Heart left ventricle (tissue), 16 donors: ENCODE measurements around the gene WDR48. TPM values are rescaled to one million over a fixed set of nuclear protein-coding genes. Genes with fewer than 3 reads are reported as not detected.

Experiments
- ATAC-seq, 4 donors: fragments of 200-7000 bp; cut with Tn5 transposase; one replicate each; pipeline ENCODE4 v1.9.1; 2020 to 2022; ENCODE audit warnings: moderate library complexity in 4 of 4, mild to moderate bottlenecking in 3 of 4, moderate number of reproducible peaks in 1 of 4
- DNase-seq, 5 donors: peaks; one replicate each; pipeline ENCODE4 v3.0.0-alpha.2; 2020
- H3K27ac ChIP-seq, 12 donors: fragments of 200-600 bp; sonication (generic) in 4 of 12; one replicate each; pipeline versions ENCODE4 v1.5.0 to v1.8.0; 2016 to 2022; ENCODE audit warnings: mild to moderate bottlenecking in 2 of 12
- H3K27me3 ChIP-seq, 9 donors: fragments of 200-600 bp; sonication (generic) in 2 of 9; one replicate each; pipeline versions ENCODE4 v1.5.1 to v1.8.0; 2016 to 2022; ENCODE audit warnings: mild to moderate bottlenecking in 3 of 9
- H3K36me3 ChIP-seq, 9 donors: fragments of 200-600 bp; sonication (generic) in 2 of 9; one replicate each; pipeline versions ENCODE4 v1.5.0 to v1.8.0; 2018 to 2022; ENCODE audit warnings: mild to moderate bottlenecking in 2 of 9
- H3K4me1 ChIP-seq, 12 donors: fragments of 200-600 bp; sonication (generic) in 4 of 12; one replicate each; pipeline versions ENCODE4 v1.5.0 to v1.8.0; 2016 to 2022; ENCODE audit warnings: mild to moderate bottlenecking in 3 of 12
- H3K4me3 ChIP-seq, 12 donors: fragments of 200-600 bp; sonication (generic) in 4 of 12; one replicate each; pipeline versions ENCODE4 v1.5.0 to v1.8.0; 2017 to 2022; ENCODE audit warnings: mild to moderate bottlenecking in 9 of 12, moderate library complexity in 4 of 12
- H3K9me3 ChIP-seq, 12 donors: fragments of 200-600 bp; sonication (generic) in 4 of 12; one replicate each; pipeline versions ENCODE4 v1.5.0 to v1.8.0; 2016 to 2022; ENCODE audit warnings: mild to moderate bottlenecking in 1 of 12
- CTCF ChIP-seq, 12 donors: fragments of 200-600 bp; sonication (generic) in 4 of 12; IDR thresholded peaks; one replicate each; pipeline versions ENCODE4 v1.5.0 to v1.8.0; 2018 to 2022; ENCODE audit warnings: antibody characterized with exemption in 12 of 12, mild to moderate bottlenecking in 5 of 12
- POLR2A ChIP-seq, 2 donors: fragments of 450-650 bp; IDR thresholded peaks; one replicate each; pipeline ENCODE4 v1.6.1; 2017; ENCODE audit warnings: antibody characterized with exemption in 2 of 2, mild to moderate bottlenecking in 2 of 2, moderate library complexity in 2 of 2
- WGBS, 4 donors: extraction: QIAGEN DNeasy Blood & Tissue Kit in 2 of 4; methylation state at CpG; one replicate each; pipeline versions ENCODE4 v1.1.5 to v1.1.7; 2013 to 2018; 5-methylcytosine and 5-hydroxymethylcytosine counted together
- intact Hi-C, 10 donors: fragments of 100-400 bp; cut with DNase I; formaldehyde crosslinking; loops; one replicate each; pipeline versions ENCODE4 v1.11.1 to v1.14.2; 2022
- polyA plus RNA-seq, 2 donors: library from polyadenylated mRNA; stranded (reverse); fragments of 200-250 nt; gene quantifications; one replicate each; pipeline ENCODE4 v1.2.3, GENCODE V29; 2013
- total RNA-seq, 9 donors: library from RNA; depleted of rRNA in 2 of 9; stranded (reverse); fragments of >200 nt in 2 of 9; fragmentation: NEBNext Ultra II Directional in 3 of 9; extraction: Animal tissue kit (Norgen Biotek cat#: 25700) in 3 of 9; gene quantifications; one replicate each; pipeline versions ENCODE4 v1.1.0 to v1.2.4, GENCODE V29; 2016 to 2023
- donor health status: ischemic (EF 13 %, LVEDD 7.1; RV severe dilation, severe dysfunction).
- donor health status: healthy with polysubstance abuse.
- donor health status: DM: no; HTN: yes; CAD: no.
- donor health status: DM: no; HTN: no; CAD: no.
- donor health status: ischemic (EF 25% LVEDD 6.9; RV normal size, moderate dysfunction).
- donor health status: ischemic (EF 25% LVEDD 5.7; RV mildly dilated, moderate dysfunction).
- donor health status: healthy.
- donor health status: DM: yes; HTN: yes; CAD: no.
- donor health status: ischemic (EF 35%, LVEDD 5.7; RV mildly dilated, moderate dysfunction).
- donor health status: nonischemic (EF 11% LVEDD 7.7; RV severe dilation, severe dysfunction).
- donor health status: DM: yes; HTN: yes; CAD: no.
- donor health status: PGD.
- donor health status: ischemic (EF 29% LVEDD 5.4; RV normal size, mild dysfunction).
- donor health status: nonischemic (EF 23%, LVEDD 6.1; RV moderate dilation, normal function).

Gene WDR48
- total and polyA plus RNA-seq, 11 donors: 8.0 to 35.4 (median 22.5) TPM

DNA sequence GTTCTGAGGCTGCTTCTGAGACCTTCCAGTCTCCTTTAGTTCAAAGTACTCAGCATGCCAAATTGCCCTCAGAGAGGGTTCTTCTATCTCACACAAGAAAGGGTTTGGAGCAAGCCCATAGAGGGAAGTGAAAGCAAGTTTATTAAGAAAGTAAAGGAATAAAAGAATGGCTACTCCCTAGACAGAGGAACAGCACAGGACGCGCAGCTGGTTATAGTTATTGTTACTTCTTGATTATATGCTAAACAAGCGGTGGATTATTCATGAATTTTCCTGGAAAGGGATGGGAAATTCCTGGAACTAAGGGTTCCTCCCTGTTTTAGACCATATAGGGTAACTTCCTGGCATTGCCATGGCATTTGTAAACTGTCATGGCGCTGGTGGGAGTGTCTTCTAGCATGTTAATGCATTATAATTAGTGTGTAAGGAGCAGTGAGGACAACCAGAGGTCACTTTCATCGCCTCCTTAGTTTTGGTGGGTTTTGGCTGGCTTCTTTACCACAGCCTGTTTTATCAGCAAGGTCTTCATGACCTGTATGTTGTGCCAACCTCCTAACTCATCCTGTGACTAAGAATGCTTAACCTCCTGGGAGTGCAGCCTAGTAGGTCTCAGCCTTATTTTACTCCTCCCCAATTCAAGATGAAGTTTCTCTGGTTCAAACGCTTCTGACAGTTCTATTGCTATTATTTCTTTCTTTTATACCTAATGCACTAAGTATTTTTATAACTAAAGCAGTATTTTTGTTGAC, 26.4 kb upstream of the WDR48 start:
- H3K4me1 ChIP-seq: peaks cover 0 to 7% (median 0%) of the 10 kb centered on the region in 12 donors
- 71 to 83% (median 72%) methylated on average over 6 of the region's 6 CpGs for WGBS, 4 donors
- H3K27me3 ChIP-seq: no peaks in the 10 kb centered on the region
- ATAC-seq (no peak), DNase-seq (no peak)
- H3K36me3 ChIP-seq: no peaks in the 10 kb centered on the region
- TF ChIP-seq CTCF (IDR thresholded peaks at IDR 0.05) (no peak), POLR2A (IDR thresholded peaks at IDR 0.05) (no peak)
- H3K9me3 ChIP-seq: no peaks in the 10 kb centered on the region
- intact Hi-C loops: no loop called here
- H3K4me3 ChIP-seq: no peak overlapping the region
- H3K27ac ChIP-seq: no peak overlapping the region

GRCh38 chr3:39028546-39028945, 23.3 kb upstream of the WDR48 start:
- Histone ChIP-seq H3K27ac (no peak overlapping the region), H3K27me3 (no peaks in the 10 kb centered on the region), H3K4me1 (peaks cover 0 to 7% (median 0%) of the 10 kb centered on the region in 12 donors), H3K4me3 (no peak overlapping the region), H3K9me3 (no peaks in the 10 kb centered on the region), H3K36me3 (no peaks in the 10 kb centered on the region)
- TF ChIP-seq CTCF (IDR thresholded peaks at IDR 0.05): no peak
- no peak for TF ChIP-seq POLR2A (IDR thresholded peaks at IDR 0.05)
- peak in 1 of 4 donors; percentile 58 for ATAC-seq
- no peak for DNase-seq
- WGBS, 4 donors: 54 to 70% (median 61%) methylated on average over 3 of the region's 3 CpGs
- intact Hi-C loops: no loop called here

GRCh38 chr3:39029556-39029955, 22.3 kb upstream of the WDR48 start:
- no peak overlapping the region for H3K27ac ChIP-seq
- no peak for TF ChIP-seq POLR2A (IDR thresholded peaks at IDR 0.05)
- no peak for TF ChIP-seq CTCF (IDR thresholded peaks at IDR 0.05)

GRCh38 chr3:39038165-39038564, 13.7 kb upstream of the WDR48 start:
- no peak for DNase-seq
- H3K27ac ChIP-seq: no peak overlapping the region
- TF ChIP-seq POLR2A (IDR thresholded peaks at IDR 0.05) (no peak), CTCF (IDR thresholded peaks at IDR 0.05) (no peak)
- H3K36me3 ChIP-seq: no peaks in the 10 kb centered on the region
- no peak for ATAC-seq
- intact Hi-C loops: no loop called here
- no peaks in the 10 kb centered on the region for H3K4me1 ChIP-seq
- peaks cover 0 to 26% (median 0%) of the 10 kb centered on the region in 12 donors for H3K9me3 ChIP-seq
- H3K4me3 ChIP-seq: no peak overlapping the region
- no peaks in the 10 kb centered on the region for H3K27me3 ChIP-seq

More at GRCh38 chr3:39029556-39029955, 22.3 kb upstream of the WDR48 start:
- Histone ChIP-seq H3K36me3 (no peaks in the 10 kb centered on the region), H3K4me3 (no peak overlapping the region), H3K27me3 (no peaks in the 10 kb centered on the region), H3K9me3 (peaks cover 0 to 6% (median 0%) of the 10 kb centered on the region in 12 donors), H3K4me1 (peaks cover 0 to 7% (median 0%) of the 10 kb centered on the region in 12 donors)
- DNase-seq (no peak), ATAC-seq (no peak)
- WGBS, 4 donors: 92 to 97% (median 94%) methylated on average over 1 of the region's 1 CpG
- intact Hi-C loops: no loop called here
